GM12872 (cell line): ENCODE data around the gene DDR2.

Experiments
- CTCF ChIP-seq: IDR thresholded peaks from 3 replicates; pipeline ENCODE4 v1.5.1; 2011; ENCODE audit warnings: low read depth, mild to moderate bottlenecking, low read length, moderate library complexity; ENCODE audit not compliant: insufficient read depth

Gene DDR2

GRCh38 chr1:162676750-162677149 lies 44.5 kb downstream of the DDR2 start:
- TF ChIP-seq CTCF, result no peak

GRCh38 chr1:162677607-162678371 lies 45.5 kb downstream of the DDR2 start:
- no peak for TF ChIP-seq CTCF

GRCh38 chr1:162678439-162678838 lies 46.2 kb downstream of the DDR2 start:
- TF ChIP-seq CTCF, result no peak

GRCh38 chr1:162679298-162679697 lies 47.0 kb downstream of the DDR2 start:
- TF ChIP-seq CTCF, result no peak

- TF ChIP-seq CTCF, result no peak
These were observed 48.3 kb downstream of the DDR2 start for GRCh38 chr1:162680419-162681121.

- TF ChIP-seq CTCF, result no peak
These were observed 48.8 kb downstream of the DDR2 start for GRCh38 chr1:162681122-162681436.

- no peak for TF ChIP-seq CTCF
These were observed 49.8 kb downstream of the DDR2 start for GRCh38 chr1:162682013-162682419.
